KMS-11 (cell line): ENCODE results near the gene LRRTM2.
A peak's percentile ranks its signal among the peaks of the same experiment; 100 is the strongest.

Experiments
- H2AFZ ChIP-seq: fragments of 200-600 bp; sonication (generic); 2 replicates; pipeline ENCODE4 v1.6.1; 2016; ENCODE audit warnings: antibody characterized with exemption, mixed run types, low read depth
- H3K27ac ChIP-seq: fragments of 200-600 bp; sonication (generic); 2 replicates; pipeline ENCODE4 v1.6.1; 2016; ENCODE audit warnings: mild to moderate bottlenecking, mixed run types
- H3K27me3 ChIP-seq: fragments of 200-600 bp; sonication (generic); 2 replicates; pipeline ENCODE4 v1.6.1; 2017; ENCODE audit warnings: mild to moderate bottlenecking, low read depth, mixed run types, moderate library complexity; ENCODE audit not compliant: insufficient read depth
- H3K36me3 ChIP-seq: fragments of 200-600 bp; sonication (generic); 2 replicates; pipeline ENCODE4 v1.6.1; 2017; ENCODE audit warnings: mild to moderate bottlenecking, mixed run types; ENCODE audit not compliant: insufficient read depth
- H3K4me1 ChIP-seq: fragments of 200-600 bp; sonication (generic); 2 replicates; pipeline ENCODE4 v1.6.1; 2016; ENCODE audit warnings: mild to moderate bottlenecking, low read depth, mixed run types; ENCODE audit not compliant: poor library complexity, severe bottlenecking
- H3K4me2 ChIP-seq: fragments of 200-600 bp; sonication (generic); 2 replicates; pipeline ENCODE4 v1.7.0; 2016; ENCODE audit warnings: mild to moderate bottlenecking, mixed run types
- H3K4me3 ChIP-seq: fragments of 200-600 bp; sonication (generic); IDR thresholded peaks from 2 replicates; pipeline ENCODE4 v1.6.1; 2017; ENCODE audit warnings: low read depth, low read length, mixed read lengths; ENCODE audit not compliant: insufficient read depth
- H3K79me2 ChIP-seq: fragments of 200-600 bp; sonication (generic); 2 replicates; pipeline ENCODE4 v1.6.1; 2016; ENCODE audit warnings: low read depth, mixed run types; ENCODE audit not compliant: insufficient read depth
- H3K9ac ChIP-seq: fragments of 200-600 bp; sonication (generic); 2 replicates; pipeline ENCODE4 v1.6.1; 2016; ENCODE audit warnings: mild to moderate bottlenecking, mixed run types
- H4K20me1 ChIP-seq: fragments of 200-600 bp; sonication (generic); 2 replicates; pipeline ENCODE4 v1.6.1; 2016; ENCODE audit warnings: mild to moderate bottlenecking, mixed run types; ENCODE audit not compliant: insufficient read depth
- CTCF ChIP-seq: fragments of 200-600 bp; sonication (generic); conservative IDR thresholded peaks from 2 replicates; pipeline ENCODE4 v1.6.1; 2017; ENCODE audit warnings: low read depth, mild to moderate bottlenecking, antibody characterized with exemption, low read length, moderate library complexity, mixed read lengths

Gene LRRTM2

GRCh38 chr5:138824924-138825863, 49.9 kb downstream of the LRRTM2 start:
- Histone ChIP-seq H3K27me3 (no peaks in the 10 kb centered on the region), H2AFZ (no peak overlapping the region), H3K79me2 (no peaks in the 10 kb centered on the region), H3K36me3 (no peaks in the 10 kb centered on the region), H3K4me3 (no peak overlapping the region), H3K27ac (no peak overlapping the region), H3K9ac (no peak overlapping the region), H3K4me2 (no peak overlapping the region), H4K20me1 (no peaks in the 10 kb centered on the region), H3K4me1 (no peaks in the 10 kb centered on the region)
- peak; percentile 77 for TF ChIP-seq CTCF

GRCh38 chr5:138824516-138824915, 50.6 kb downstream of the LRRTM2 start:
- no peak overlapping the region for H3K4me3 ChIP-seq
- no peak overlapping the region for H3K27ac ChIP-seq
- no peaks in the 10 kb centered on the region for H3K4me1 ChIP-seq
- H3K27me3 ChIP-seq, result no peaks in the 10 kb centered on the region
- H3K36me3 ChIP-seq, result no peaks in the 10 kb centered on the region
- H3K79me2 ChIP-seq, result no peaks in the 10 kb centered on the region
- no peak overlapping the region for H3K9ac ChIP-seq
- no peak overlapping the region for H3K4me2 ChIP-seq
- TF ChIP-seq CTCF, result no peak
- no peaks in the 10 kb centered on the region for H4K20me1 ChIP-seq
- no peak overlapping the region for H2AFZ ChIP-seq

- no peaks in the 10 kb centered on the region for H4K20me1 ChIP-seq
Measured at GRCh38 chr5:138820695-138821094, 54.4 kb downstream of the LRRTM2 start.

GRCh38 chr5:138819081-138819480, 56.1 kb downstream of the LRRTM2 start:
- Histone ChIP-seq H3K9ac (no peak overlapping the region), H3K79me2 (no peaks in the 10 kb centered on the region), H2AFZ (no peak overlapping the region), H3K4me2 (no peak overlapping the region), H3K36me3 (no peaks in the 10 kb centered on the region), H3K4me1 (no peaks in the 10 kb centered on the region), H3K4me3 (no peak overlapping the region), H3K27ac (no peak overlapping the region), H3K27me3 (no peaks in the 10 kb centered on the region), H4K20me1 (no peaks in the 10 kb centered on the region)
- no peak for TF ChIP-seq CTCF

More at GRCh38 chr5:138820695-138821094, 54.4 kb downstream of the LRRTM2 start:
- H3K9ac ChIP-seq, result no peak overlapping the region
- TF ChIP-seq CTCF, result no peak
- H3K4me2 ChIP-seq, result no peak overlapping the region
- H2AFZ ChIP-seq, result no peak overlapping the region
- H3K27me3 ChIP-seq, result no peaks in the 10 kb centered on the region
- no peaks in the 10 kb centered on the region for H3K79me2 ChIP-seq
- H3K4me1 ChIP-seq, result no peaks in the 10 kb centered on the region
- H3K36me3 ChIP-seq, result no peaks in the 10 kb centered on the region
- no peak overlapping the region for H3K27ac ChIP-seq
- no peak overlapping the region for H3K4me3 ChIP-seq
